Adrenal gland (tissue), 12 donors: ENCODE results near the gene TMEM200C. TPM values are rescaled to one million over a fixed set of nuclear protein-coding genes. Genes with fewer than 3 reads are reported as not detected.

Experiments used
- DNase-seq, 7 donors: peaks; one replicate each; pipeline ENCODE4 v3.0.0-alpha.2; 2019 to 2020
- H3K27ac ChIP-seq, 5 donors: fragments of 200-600 bp; sonication (generic) in 4 of 5; 1 replicate in 3 of 5; 2 replicates in 2 of 5; pipeline versions ENCODE4 v1.5.1 to v1.8.0; 2016 to 2020; ENCODE audit warnings: mild to moderate bottlenecking in 1 of 5
- H3K27me3 ChIP-seq: fragments of 200-600 bp; 2 replicates; pipeline ENCODE4 v1.8.0; 2021
- H3K36me3 ChIP-seq, 2 donors: fragments of 200-600 bp; replicated peaks in 1 of 2; 1 replicate in 1 of 2; 2 replicates in 1 of 2; pipeline versions ENCODE4 v1.5.1 to v1.8.0; 2018 to 2022
- H3K4me1 ChIP-seq, 2 donors: fragments of 200-600 bp; replicated peaks in 1 of 2; 1 replicate in 1 of 2; 2 replicates in 1 of 2; pipeline versions ENCODE4 v1.5.1 to v1.8.0; 2018 to 2021
- H3K4me3 ChIP-seq, 4 donors: fragments of 200-600 bp; sonication (generic) in 3 of 4; one replicate each; pipeline ENCODE4 v1.5.1; 2016 to 2018
- H3K9me3 ChIP-seq, 3 donors: fragments of 200-600 bp; sonication (generic) in 1 of 3; replicated peaks in 1 of 3; 1 replicate in 2 of 3; 2 replicates in 1 of 3; pipeline versions ENCODE4 v1.5.1 to v1.8.0; 2016 to 2021
- CTCF ChIP-seq, 6 experiments: fragments of 450-650 bp in 4 of 6; fragments of 200-600 bp in 2 of 6; sonication (generic) in 1 of 6; IDR thresholded peaks; 1 replicate in 5 of 6; 2 replicates in 1 of 6; pipeline versions ENCODE4 v1.5.1 to v1.8.0; 2016 to 2021; ENCODE audit warnings: antibody characterized with exemption in 6 of 6, mild to moderate bottlenecking in 2 of 6, moderate library complexity in 1 of 6
- POLR2A ChIP-seq, 2 donors: fragments of 450-650 bp; IDR thresholded peaks; one replicate each; pipeline ENCODE4 v1.6.1; 2017; ENCODE audit warnings: antibody characterized with exemption in 2 of 2, mild to moderate bottlenecking in 2 of 2, moderate library complexity in 1 of 2
- WGBS, 4 donors: extraction: QIAGEN DNeasy Blood & Tissue Kit in 2 of 4; methylation state at CpG; one replicate each; pipeline versions ENCODE4 v1.1.5 to v1.1.7; 2013 to 2017; 5-methylcytosine and 5-hydroxymethylcytosine counted together
- intact Hi-C, 2 donors: fragments of 100-400 bp; cut with DNase I; formaldehyde crosslinking; loops; one replicate each; pipeline versions ENCODE4 v1.14.1 to v1.15.0; 2022 to 2023
- polyA plus RNA-seq, 3 donors: library from polyadenylated mRNA; stranded (reverse); fragments of 200-250 nt in 2 of 3; fragments of 350-450 nt in 1 of 3; fragmentation: Illumina TruSeq in 1 of 3; extraction: RNeasy Lipid Tissue Mini Kit (QIAGEN cat#74804) in 1 of 3; gene quantifications; one replicate each; pipeline ENCODE4 v1.2.3, GENCODE V29; 2013 to 2014
- total RNA-seq, 9 donors: library from RNA; depleted of rRNA in 4 of 9; stranded (reverse); fragments of >200 nt in 4 of 9; fragments of 120-200 nt in 1 of 9; fragmentation: NEBNext Ultra II Directional in 1 of 9; extraction: Animal tissue kit (Norgen Biotek cat#: 25700) in 1 of 9; gene quantifications; one replicate each; pipeline versions ENCODE4 v1.1.0 to v1.2.4, GENCODE V29; 2013 to 2023
- donor health status: healthy with polysubstance abuse.
- donor health status: Bipolar disorder and iron deficiency.
- donor health status: DM: yes; HTN: yes; CAD: no.
- donor health status: DM: no; HTN: no; CAD: no.
- donor health status: DM: no; HTN: no; CAD: no.
- donor health status: DM: yes; HTN: yes; CAD: no.

Gene TMEM200C
- total and polyA plus RNA-seq, 12 donors, result 0.06 to 42.4 (median 8.1) TPM

- Histone ChIP-seq H3K36me3 (no peaks in the 10 kb centered on the region), H3K4me3 (no peak overlapping the region), H3K9me3 (no peaks in the 10 kb centered on the region), H3K4me1 (no peaks in the 10 kb centered on the region), H3K27me3 (no peaks in the 10 kb centered on the region), H3K27ac (no peak overlapping the region)
- intact Hi-C loops, result no loop called here
- DNase-seq, result no peak
- WGBS, 4 donors, result 56 to 76% (median 69%) methylated on average over 3 of the region's 3 CpGs
- no peak for TF ChIP-seq POLR2A (IDR thresholded peaks at IDR 0.05)
- TF ChIP-seq CTCF (IDR thresholded peaks at IDR 0.05), result no peak
Observed at GRCh38 chr18:5941890-5942289, 46.6 kb upstream of the TMEM200C start.

GRCh38 chr18:5939801-5940667, 44.7 kb upstream of the TMEM200C start:
- H3K27me3 ChIP-seq, result no peaks in the 10 kb centered on the region
- TF ChIP-seq POLR2A (IDR thresholded peaks at IDR 0.05) (no peak), CTCF (IDR thresholded peaks at IDR 0.05) (no peak)
- DNase-seq, result no peak
- intact Hi-C loops, result no loop called here
- H3K36me3 ChIP-seq, result no peaks in the 10 kb centered on the region
- H3K27ac ChIP-seq, result no peak overlapping the region
- no peaks in the 10 kb centered on the region for H3K9me3 ChIP-seq
- no peaks in the 10 kb centered on the region for H3K4me1 ChIP-seq
- 88 to 97% (median 89%) methylated on average over 7 of the region's 7 CpGs for WGBS, 4 donors
- H3K4me3 ChIP-seq, result no peak overlapping the region

GRCh38 chr18:5937795-5938194, 42.5 kb upstream of the TMEM200C start:
- intact Hi-C loops, result no loop called here
- TF ChIP-seq POLR2A (IDR thresholded peaks at IDR 0.05) (no peak), CTCF (IDR thresholded peaks at IDR 0.05) (no peak)
- 85 to 97% (median 89%) methylated on average over 3 of the region's 3 CpGs for WGBS, 4 donors

GRCh38 chr18:5937121-5937520, 41.8 kb upstream of the TMEM200C start:
- Histone ChIP-seq H3K9me3 (no peaks in the 10 kb centered on the region), H3K4me1 (no peaks in the 10 kb centered on the region), H3K36me3 (no peaks in the 10 kb centered on the region), H3K4me3 (no peak overlapping the region), H3K27me3 (no peaks in the 10 kb centered on the region), H3K27ac (no peak overlapping the region)
- intact Hi-C loops, result no loop called here
- no peak for TF ChIP-seq POLR2A (IDR thresholded peaks at IDR 0.05)
- no peak for TF ChIP-seq CTCF (IDR thresholded peaks at IDR 0.05)
- DNase-seq, result no peak
- WGBS, 4 donors, result 91 to 97% (median 94%) methylated on average over 7 of the region's 7 CpGs

More at GRCh38 chr18:5937795-5938194, 42.5 kb upstream of the TMEM200C start:
- Histone ChIP-seq H3K4me1 (no peaks in the 10 kb centered on the region), H3K27me3 (no peaks in the 10 kb centered on the region), H3K4me3 (no peak overlapping the region), H3K27ac (no peak overlapping the region), H3K9me3 (no peaks in the 10 kb centered on the region), H3K36me3 (no peaks in the 10 kb centered on the region)
- DNase-seq, result no peak
